ENCODE results near the gene OPA1. TPM values are rescaled to one million over a fixed set of nuclear protein-coding genes. Genes with fewer than 3 reads are reported as not detected.

The OPA1 gene
- total RNA-seq, 6 donors from 2014 or later, result 31.1 to 48.8 (median 42.5) TPM

- H3K9me3 ChIP-seq, result no peaks in the 10 kb centered on the region
- H3K27me3 ChIP-seq, result no peaks in the 10 kb centered on the region
- TF ChIP-seq POLR2AphosphoS5 (IDR thresholded peaks at IDR 0.05), result no peak
- no peak for TF ChIP-seq EP300 (IDR thresholded peaks at IDR 0.05)
- TF ChIP-seq CTCF (IDR thresholded peaks at IDR 0.05), result no peak
- TF ChIP-seq POLR2A (IDR thresholded peaks at IDR 0.05), result no peak
- H3K27ac ChIP-seq, result no peak overlapping the region
- H3K4me3 ChIP-seq, result no peak overlapping the region
- ATAC-seq (ENCODE audit: low FRiP score in 2 of 2) (no peak), DNase-seq (no peak)
- H3K4me1 ChIP-seq, result peaks cover 0 to 4% (median 2%) of the 10 kb centered on the region in 4 donors
- H3K36me3 ChIP-seq, result no peaks in the 10 kb centered on the region
These were observed 33.9 kb upstream of the OPA1 start for GRCh38 chr3:193559100-193559499.

GRCh38 chr3:193560091-193560490 is 32.9 kb upstream of the OPA1 start:
- Histone ChIP-seq H3K9me3 (no peaks in the 10 kb centered on the region), H3K36me3 (no peaks in the 10 kb centered on the region), H3K4me1 (peaks cover 0 to 4% (median 2%) of the 10 kb centered on the region in 4 donors), H3K4me3 (no peak overlapping the region), H3K27ac (no peak overlapping the region), H3K27me3 (no peaks in the 10 kb centered on the region)
- DNase-seq (no peak), ATAC-seq (ENCODE audit: low FRiP score in 2 of 2) (no peak)
- TF ChIP-seq POLR2A (IDR thresholded peaks at IDR 0.05), result no peak
- no peak for TF ChIP-seq CTCF (IDR thresholded peaks at IDR 0.05)
- no peak for TF ChIP-seq POLR2AphosphoS5 (IDR thresholded peaks at IDR 0.05)
- TF ChIP-seq EP300 (IDR thresholded peaks at IDR 0.05), result no peak
- 95 to 96% methylated on average over 4 of the region's 4 CpGs for WGBS, 2 donors

- no peaks in the 10 kb centered on the region for H3K9me3 ChIP-seq
- 83% methylated on average over 4 of the region's 4 CpGs; no CpG with 5 or more reads in 1 of the 2 donors for WGBS, 2 donors
- H3K4me1 ChIP-seq, result peaks cover 0 to 4% (median 2%) of the 10 kb centered on the region in 4 donors
- peak overlapping the region in 1 of 4 donors; percentile 33 for H3K27ac ChIP-seq
- H3K36me3 ChIP-seq, result no peaks in the 10 kb centered on the region
- H3K4me3 ChIP-seq, result no peak overlapping the region
- DNase-seq (no peak), ATAC-seq (ENCODE audit: low FRiP score in 2 of 2) (no peak)
- no peaks in the 10 kb centered on the region for H3K27me3 ChIP-seq
- no peak for TF ChIP-seq CTCF (IDR thresholded peaks at IDR 0.05)
- TF ChIP-seq POLR2A (IDR thresholded peaks at IDR 0.05), result no peak
- TF ChIP-seq EP300 (IDR thresholded peaks at IDR 0.05), result no peak
- TF ChIP-seq POLR2AphosphoS5 (IDR thresholded peaks at IDR 0.05), result no peak
These were observed 32.1 kb upstream of the OPA1 start for GRCh38 chr3:193560870-193561269.

- Histone ChIP-seq H3K36me3 (no peaks in the 10 kb centered on the region), H3K4me1 (peaks cover 0 to 4% (median 0%) of the 10 kb centered on the region in 4 donors), H3K27ac (no peak overlapping the region), H3K9me3 (no peaks in the 10 kb centered on the region), H3K4me3 (no peak overlapping the region), H3K27me3 (no peaks in the 10 kb centered on the region)
- peak in 1 of 2 donors; percentile 85 for DNase-seq
- TF ChIP-seq POLR2A (IDR thresholded peaks at IDR 0.05), result no peak
- peak in 1 of 2 donors; percentile 9 for TF ChIP-seq POLR2AphosphoS5 (IDR thresholded peaks at IDR 0.05)
- WGBS, 2 donors, result 73 to 82% methylated on average over 3 of the region's 3 CpGs
- ATAC-seq (ENCODE audit: low FRiP score in 2 of 2), result peak; percentile 48 to 72
These were observed 29.6 kb upstream of the OPA1 start for GRCh38 chr3:193563426-193563825.

GRCh38 chr3:193564012-193564411 is 29.0 kb upstream of the OPA1 start:
- peak in 1 of 2 donors; percentile 76 for ATAC-seq (ENCODE audit: low FRiP score in 2 of 2)
- TF ChIP-seq EP300 (IDR thresholded peaks at IDR 0.05), result no peak
- no peak for TF ChIP-seq POLR2AphosphoS5 (IDR thresholded peaks at IDR 0.05)
- peak in 1 of 6 experiments; percentile 23 for TF ChIP-seq CTCF (IDR thresholded peaks at IDR 0.05)
- no peak for TF ChIP-seq POLR2A (IDR thresholded peaks at IDR 0.05)
- Histone ChIP-seq H3K27me3 (no peaks in the 10 kb centered on the region), H3K4me1 (peaks cover 0 to 4% (median 0%) of the 10 kb centered on the region in 4 donors), H3K27ac (no peak overlapping the region), H3K36me3 (no peaks in the 10 kb centered on the region), H3K4me3 (no peak overlapping the region), H3K9me3 (no peaks in the 10 kb centered on the region)
- peak in 1 of 2 donors; percentile 80 for DNase-seq
- WGBS, 2 donors, result 64 to 87% methylated on average over 1 of the region's 1 CpG
